ENCODE measurements around the gene REXO5. TPM values are rescaled to one million over a fixed set of nuclear protein-coding genes. Genes with fewer than 3 reads are reported as not detected.
"Not testable (repeated sequence)": the region's sequence is repeated elsewhere in the genome, so short reads cannot be mapped to it uniquely, and the experiment has no call there.

The REXO5 gene, protein sequence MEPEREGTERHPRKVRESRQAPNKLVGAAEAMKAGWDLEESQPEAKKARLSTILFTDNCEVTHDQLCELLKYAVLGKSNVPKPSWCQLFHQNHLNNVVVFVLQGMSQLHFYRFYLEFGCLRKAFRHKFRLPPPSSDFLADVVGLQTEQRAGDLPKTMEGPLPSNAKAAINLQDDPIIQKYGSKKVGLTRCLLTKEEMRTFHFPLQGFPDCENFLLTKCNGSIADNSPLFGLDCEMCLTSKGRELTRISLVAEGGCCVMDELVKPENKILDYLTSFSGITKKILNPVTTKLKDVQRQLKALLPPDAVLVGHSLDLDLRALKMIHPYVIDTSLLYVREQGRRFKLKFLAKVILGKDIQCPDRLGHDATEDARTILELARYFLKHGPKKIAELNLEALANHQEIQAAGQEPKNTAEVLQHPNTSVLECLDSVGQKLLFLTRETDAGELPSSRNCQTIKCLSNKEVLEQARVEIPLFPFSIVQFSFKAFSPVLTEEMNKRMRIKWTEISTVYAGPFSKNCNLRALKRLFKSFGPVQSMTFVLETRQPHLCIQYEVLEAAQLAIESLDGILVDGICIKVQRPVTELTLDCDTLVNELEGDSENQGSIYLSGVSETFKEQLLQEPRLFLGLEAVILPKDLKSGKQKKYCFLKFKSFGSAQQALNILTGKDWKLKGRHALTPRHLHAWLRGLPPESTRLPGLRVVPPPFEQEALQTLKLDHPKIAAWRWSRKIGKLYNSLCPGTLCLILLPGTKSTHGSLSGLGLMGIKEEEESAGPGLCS
- total RNA-seq (1.7 TPM), polyA plus RNA-seq (1 to 10 TPM in 3 of 4 donors, under 1 TPM in 1; 0.34 to 1.5 (median 1.2) TPM)

DNA sequence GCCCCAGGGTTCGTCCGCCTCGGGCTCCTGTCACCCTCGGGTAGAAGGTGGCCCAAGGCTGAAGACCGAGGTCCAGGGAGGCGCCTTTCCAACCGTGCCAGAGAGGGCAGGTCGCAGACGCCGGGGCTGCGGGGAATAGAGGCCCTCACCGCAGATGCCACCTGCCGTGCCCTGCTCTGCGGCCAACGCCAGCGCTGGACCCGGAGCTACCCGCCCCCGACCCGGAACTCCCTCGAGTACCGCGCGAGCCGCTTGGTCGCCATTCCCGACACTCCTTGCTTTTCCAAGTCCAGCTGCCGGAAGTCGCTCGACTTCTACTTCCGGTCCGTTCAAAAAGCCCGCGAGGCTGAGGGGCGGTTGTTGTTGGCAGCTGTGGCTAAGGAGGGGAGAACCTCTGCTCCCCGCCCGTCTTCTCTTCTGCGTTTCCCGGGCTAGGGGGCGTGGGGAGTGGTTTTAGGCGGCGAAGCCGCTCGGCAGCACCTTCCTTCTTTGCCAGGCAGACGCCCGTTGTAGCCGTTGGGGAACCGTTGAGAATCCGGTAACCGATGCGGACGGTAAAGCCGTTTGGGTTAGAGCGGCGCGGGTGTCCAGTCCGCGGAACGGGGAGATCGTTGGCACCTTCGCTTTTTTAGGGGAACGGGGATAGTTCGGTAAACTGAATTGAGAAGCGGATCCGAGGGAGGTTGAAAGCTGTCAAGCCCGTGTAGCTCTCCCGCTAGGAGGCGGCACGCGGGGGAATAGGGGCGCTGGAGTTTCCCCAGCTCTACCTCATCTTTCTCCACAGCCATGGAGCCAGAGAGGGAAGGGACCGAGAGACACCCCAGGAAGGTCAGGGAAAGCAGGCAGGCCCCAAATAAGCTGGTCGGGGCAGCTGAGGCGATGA, at the start of gene REXO5, which contains the start of gene ERI2:
REXO5 (plus strand) TSS at position 360 of the 883 bp plus-strand sequence; CDS start at position 787, 427 bp downstream.
ERI2 (minus strand) TSS at position 305 of the 883 bp plus-strand sequence; CDS start at position 263, 42 bp downstream.
- Histone ChIP-seq H3K36me3 (ENCODE audit: control insufficient read depth, insufficient read depth, low read length) (no peaks in the 10 kb centered on the region), H3K9me3 (ENCODE audit: control insufficient read depth in 2 of 2, low read length in 2 of 2) (no peaks in the 10 kb centered on the region), H3K4me3 (ENCODE audit: low read depth, low read length) (peak within 1 kb of the TSS; percentile 81), H3K27me3 (ENCODE audit: control insufficient read depth, insufficient read depth, low read length) (no peaks in the 10 kb centered on the region), H3K27ac (ENCODE audit: insufficient read depth, low read length, poor library complexity, severe bottlenecking) (peak within 1 kb of the TSS; percentile 83), H3K4me1 (ENCODE audit: control insufficient read depth, insufficient read depth, low read length, poor library complexity, severe bottlenecking) (peaks cover 17% of the 10 kb centered on the region)
- Mint-ChIP-seq H3K27ac (peak within 1 kb of the TSS; percentile 93 to 97 (median 95)), H3K36me3 (no peaks in the 10 kb centered on the region), H3K9me3 (peaks cover 0 to 2% (median 0%) of the 10 kb centered on the region in 7 donors), H3K4me3 (peak within 1 kb of the TSS; percentile 95 to 99 (median 99)), H3K4me1 (peaks cover 6 to 27% (median 20%) of the 10 kb centered on the region in 4 donors), H3K27me3 (no peaks in the 10 kb centered on the region)
- ATAC-seq (ENCODE audit: low read depth in 2 of 2) (peak; percentile 74 to 82), DNase-seq (peak; percentile 69 to 87 (median 72))

GRCh38 chr16:20760346-20760745, 46.0 kb upstream of the REXO5 start:
- no peaks in the 10 kb centered on the region for H3K36me3 ChIP-seq (ENCODE audit: control insufficient read depth, insufficient read depth, low read length)
- peaks cover 13% of the 10 kb centered on the region for H3K4me1 ChIP-seq (ENCODE audit: control insufficient read depth, insufficient read depth, low read length, poor library complexity, severe bottlenecking)
- H3K27me3 Mint-ChIP-seq = no peaks in the 10 kb centered on the region
- H3K27me3 ChIP-seq (ENCODE audit: control insufficient read depth, insufficient read depth, low read length) = no peaks in the 10 kb centered on the region
- peaks cover 0 to 2% of the 10 kb centered on the region in 2 experiments for H3K9me3 ChIP-seq (ENCODE audit: control insufficient read depth in 2 of 2, low read length in 2 of 2)
- H3K4me3 Mint-ChIP-seq = no peak overlapping the region
- no peak overlapping the region for H3K27ac ChIP-seq (ENCODE audit: insufficient read depth, low read length, poor library complexity, severe bottlenecking)
- no peak for DNase-seq
- peaks cover 0 to 6% (median 0%) of the 10 kb centered on the region in 7 donors for H3K9me3 Mint-ChIP-seq
- H3K4me3 ChIP-seq (ENCODE audit: low read depth, low read length) = no peak overlapping the region
- H3K4me1 Mint-ChIP-seq = peaks cover 0 to 28% (median 19%) of the 10 kb centered on the region in 4 donors
- H3K27ac Mint-ChIP-seq = no peak overlapping the region
- no peak for ATAC-seq (ENCODE audit: low read depth in 2 of 2)
- H3K36me3 Mint-ChIP-seq = peaks cover 17% of the 10 kb centered on the region

DNA sequence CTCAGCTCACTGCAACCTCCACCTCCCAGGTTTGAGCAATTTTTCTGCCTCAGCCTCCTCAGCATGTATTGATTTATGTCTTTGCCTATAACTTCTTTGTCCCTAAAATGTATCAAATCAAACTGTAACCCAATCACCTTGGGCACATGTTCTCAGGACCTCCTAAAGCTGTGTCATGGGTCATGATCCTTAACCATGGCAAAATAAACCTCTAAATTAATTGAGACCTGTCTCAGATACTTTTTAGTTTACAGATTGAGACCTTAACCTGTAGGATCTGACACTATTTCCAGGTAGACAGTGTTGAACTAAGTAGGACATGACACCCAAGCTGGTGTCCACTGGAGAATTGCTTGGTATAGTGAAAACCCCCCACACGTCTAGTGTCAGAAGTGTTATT, 45.2 kb upstream of the REXO5 start:
- Histone ChIP-seq H3K4me3 (ENCODE audit: low read depth, low read length) (no peak overlapping the region), H3K4me1 (ENCODE audit: control insufficient read depth, insufficient read depth, low read length, poor library complexity, severe bottlenecking) (peaks cover 13% of the 10 kb centered on the region), H3K36me3 (ENCODE audit: control insufficient read depth, insufficient read depth, low read length) (no peaks in the 10 kb centered on the region), H3K27me3 (ENCODE audit: control insufficient read depth, insufficient read depth, low read length) (no peaks in the 10 kb centered on the region), H3K9me3 (ENCODE audit: control insufficient read depth in 2 of 2, low read length in 2 of 2) (peaks cover 0 to 2% of the 10 kb centered on the region in 2 experiments), H3K27ac (ENCODE audit: insufficient read depth, low read length, poor library complexity, severe bottlenecking) (no peak overlapping the region)
- DNase-seq (no peak), ATAC-seq (ENCODE audit: low read depth in 2 of 2) (no peak)
- Mint-ChIP-seq H3K36me3 (peaks cover 17% of the 10 kb centered on the region), H3K27me3 (no peaks in the 10 kb centered on the region), H3K9me3 (peaks cover 0 to 6% (median 0%) of the 10 kb centered on the region in 7 donors), H3K4me1 (peaks cover 0 to 28% (median 19%) of the 10 kb centered on the region in 4 donors), H3K4me3 (no peak overlapping the region), H3K27ac (no peak overlapping the region)

GRCh38 chr16:20762404-20763123, 43.8 kb upstream of the REXO5 start:
- Histone ChIP-seq H3K27ac (ENCODE audit: insufficient read depth, low read length, poor library complexity, severe bottlenecking) (peak overlapping the region; percentile 73), H3K4me1 (ENCODE audit: control insufficient read depth, insufficient read depth, low read length, poor library complexity, severe bottlenecking) (peaks cover 13% of the 10 kb centered on the region), H3K4me3 (ENCODE audit: low read depth, low read length) (peak overlapping the region; percentile 97), H3K9me3 (ENCODE audit: control insufficient read depth in 2 of 2, low read length in 2 of 2) (peaks cover 0 to 2% of the 10 kb centered on the region in 2 experiments), H3K36me3 (ENCODE audit: control insufficient read depth, insufficient read depth, low read length) (no peaks in the 10 kb centered on the region), H3K27me3 (ENCODE audit: control insufficient read depth, insufficient read depth, low read length) (no peaks in the 10 kb centered on the region)
- H3K9me3 Mint-ChIP-seq = peaks cover 0 to 6% (median 0%) of the 10 kb centered on the region in 7 donors
- peak overlapping the region; percentile 87 to 95 (median 94) for H3K27ac Mint-ChIP-seq
- peak overlapping the region; percentile 85 to 96 (median 92) for H3K4me3 Mint-ChIP-seq
- DNase-seq = no peak
- peaks cover 17% of the 10 kb centered on the region for H3K36me3 Mint-ChIP-seq
- no peaks in the 10 kb centered on the region for H3K27me3 Mint-ChIP-seq
- ATAC-seq (ENCODE audit: low read depth in 2 of 2) = no peak
- peaks cover 0 to 28% (median 19%) of the 10 kb centered on the region in 4 donors for H3K4me1 Mint-ChIP-seq

GRCh38 chr16:20763461-20764232, 42.7 kb upstream of the REXO5 start, which contains the start of gene ACSM3:
Gene ACSM3, plus strand, starts transcription at chr16:20764014. Its CDS starts 6,021 bp downstream, at chr16:20770035.
- H3K4me1 Mint-ChIP-seq = peaks cover 0 to 28% (median 19%) of the 10 kb centered on the region in 4 donors
- ATAC-seq (ENCODE audit: low read depth in 2 of 2) (peak; percentile 97 to 98), DNase-seq (peak; percentile 63 to 92 (median 82))
- H3K36me3 Mint-ChIP-seq = peaks cover 17% of the 10 kb centered on the region
- no peaks in the 10 kb centered on the region for H3K36me3 ChIP-seq (ENCODE audit: control insufficient read depth, insufficient read depth, low read length)
- H3K27me3 ChIP-seq (ENCODE audit: control insufficient read depth, insufficient read depth, low read length) = no peaks in the 10 kb centered on the region
- H3K4me1 ChIP-seq (ENCODE audit: control insufficient read depth, insufficient read depth, low read length, poor library complexity, severe bottlenecking) = peaks cover 13% of the 10 kb centered on the region
- peak within 1 kb of the TSS; percentile 97 for H3K4me3 ChIP-seq (ENCODE audit: low read depth, low read length)
- no peaks in the 10 kb centered on the region for H3K27me3 Mint-ChIP-seq
- peak within 1 kb of the TSS; percentile 87 to 95 (median 94) for H3K27ac Mint-ChIP-seq
- peak within 1 kb of the TSS; percentile 85 to 96 (median 92) for H3K4me3 Mint-ChIP-seq
- H3K9me3 Mint-ChIP-seq = peaks cover 0 to 6% (median 0%) of the 10 kb centered on the region in 7 donors
- H3K27ac ChIP-seq (ENCODE audit: insufficient read depth, low read length, poor library complexity, severe bottlenecking) = peak within 1 kb of the TSS; percentile 73
- peaks cover 0 to 2% of the 10 kb centered on the region in 2 experiments for H3K9me3 ChIP-seq (ENCODE audit: control insufficient read depth in 2 of 2, low read length in 2 of 2)

DNA sequence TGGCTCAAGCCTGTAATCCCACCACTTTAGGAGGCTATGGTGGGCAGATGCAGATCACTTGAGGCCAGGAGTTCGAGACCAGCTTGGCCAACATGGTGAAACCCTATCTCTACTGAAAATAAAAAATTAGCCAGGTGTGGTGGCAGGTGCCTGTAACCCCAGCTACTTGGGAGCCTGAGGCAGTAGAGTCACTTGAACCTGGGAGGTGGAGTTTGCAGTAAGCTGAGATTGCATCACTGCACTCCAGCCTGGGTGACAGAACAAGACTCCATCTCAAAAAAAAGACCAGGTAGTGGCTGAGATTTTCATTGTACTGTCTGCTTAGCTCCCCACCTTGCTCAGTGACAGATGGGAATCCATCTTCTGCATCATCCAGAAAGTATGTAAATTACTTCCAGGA, 41.9 kb upstream of the REXO5 start:
- H3K36me3 ChIP-seq (ENCODE audit: control insufficient read depth, insufficient read depth, low read length); H3K4me3 ChIP-seq (ENCODE audit: low read depth, low read length); H3K9me3 ChIP-seq (ENCODE audit: control insufficient read depth in 2 of 2, low read length in 2 of 2); H3K4me3 Mint-ChIP-seq; H3K9me3 Mint-ChIP-seq; DNase-seq; ATAC-seq (ENCODE audit: low read depth in 2 of 2); H3K27me3 Mint-ChIP-seq; H3K27me3 ChIP-seq (ENCODE audit: control insufficient read depth, insufficient read depth, low read length): not testable (repeated sequence)
- Mint-ChIP-seq H3K4me1 (peaks cover 0 to 28% (median 19%) of the 10 kb centered on the region in 4 donors), H3K27ac (peak overlapping the region in 1 of 3 donors; percentile 87), H3K36me3 (peaks cover 17% of the 10 kb centered on the region)
- Histone ChIP-seq H3K27ac (ENCODE audit: insufficient read depth, low read length, poor library complexity, severe bottlenecking) (peak overlapping the region; percentile 73), H3K4me1 (ENCODE audit: control insufficient read depth, insufficient read depth, low read length, poor library complexity, severe bottlenecking) (peaks cover 13% of the 10 kb centered on the region)
